NOMO-1 treated with dmso at 0.1 percent for 144 hours (cell line): ENCODE results near the gene YWHAE.
"Not testable (repeated sequence)": the region's sequence is repeated elsewhere in the genome, so short reads cannot be mapped to it uniquely, and the experiment has no call there.

Experiments used
- DNase-seq: peaks from one replicate; lab custom pipeline; 2025; ENCODE audit not compliant: unreplicated experiment; lab: John Stamatoyannopoulos, UW

The YWHAE gene

GRCh38 chr17:1413281-1413791 lies 13.3 kb upstream of the YWHAE start:
- DNase-seq = no peak

- no peak for DNase-seq
These were observed 12.4 kb upstream of the YWHAE start for GRCh38 chr17:1412185-1413110.

- no peak for DNase-seq
These were observed 2.2 kb upstream of the YWHAE start for GRCh38 chr17:1402262-1402586.

- DNase-seq = peak; percentile 16
These were observed 917 bp downstream of the YWHAE start for GRCh38 chr17:1398931-1399678.

GRCh38 chr17:1398028-1398427 lies 2.0 kb downstream of the YWHAE start:
- DNase-seq = no peak

GRCh38 chr17:1395876-1396665 lies 4.0 kb downstream of the YWHAE start:
- not testable (repeated sequence) for DNase-seq

- no peak for DNase-seq
These were observed 8.4 kb downstream of the YWHAE start for GRCh38 chr17:1391577-1391976.

GRCh38 chr17:1390432-1391367 lies 9.3 kb downstream of the YWHAE start:
- peak; percentile 61 for DNase-seq

- DNase-seq = not testable (repeated sequence)
These were observed 12.4 kb downstream of the YWHAE start for GRCh38 chr17:1387490-1388227.

GRCh38 chr17:1386675-1387190 lies 13.3 kb downstream of the YWHAE start:
- not testable (repeated sequence) for DNase-seq

- no peak for DNase-seq
These were observed 13.8 kb downstream of the YWHAE start for GRCh38 chr17:1386265-1386664.

GRCh38 chr17:1385861-1386260 lies 14.2 kb downstream of the YWHAE start:
- DNase-seq = no peak

- DNase-seq = no peak
These were observed 15.1 kb downstream of the YWHAE start for GRCh38 chr17:1384905-1385435.

- no peak for DNase-seq
These were observed 20.1 kb downstream of the YWHAE start for GRCh38 chr17:1379930-1380313.

GRCh38 chr17:1379208-1379929 lies 20.7 kb downstream of the YWHAE start:
- DNase-seq = no peak

GRCh38 chr17:1378476-1378860 lies 21.6 kb downstream of the YWHAE start:
- not testable (repeated sequence) for DNase-seq

- DNase-seq = no peak
These were observed 22.7 kb downstream of the YWHAE start for GRCh38 chr17:1377334-1377733.

GRCh38 chr17:1376061-1376460 lies 24.0 kb downstream of the YWHAE start:
- DNase-seq = no peak
